ENCODE data around the gene STRADB. TPM values are rescaled to one million over a fixed set of nuclear protein-coding genes. Genes with fewer than 3 reads are reported as not detected.

The STRADB gene
- total RNA-seq, 1 experiment from 2014 or later: 28.9 TPM

- CTCF ChIA-PET: no interaction called here
- no peak overlapping the region for H3K9ac ChIP-seq (ENCODE audit: low read length)
- no peaks in the 10 kb centered on the region for H4K20me1 ChIP-seq (ENCODE audit: low read length)
- intact Hi-C loops (cut with micrococcal nuclease): no loop called here
- H3K4me3 ChIP-seq (ENCODE audit: low read length): no peak overlapping the region
- no peaks in the 10 kb centered on the region for H3K27me3 ChIP-seq (ENCODE audit: low read length)
- POLR2A ChIA-PET (ENCODE audit: unreplicated experiment): no interaction called here
- H3K9me3 ChIP-seq (ENCODE audit: low read length): no peaks in the 10 kb centered on the region
- no peak overlapping the region for H3K27ac ChIP-seq (ENCODE audit: low read length)
- no peaks in the 10 kb centered on the region for H3K9me2 ChIP-seq (replicated peaks; ENCODE audit: low read length)
- H3K36me3 ChIP-seq (ENCODE audit: low read depth, low read length): peaks cover 4% of the 10 kb centered on the region; the same call in 1 of the 2 replicates
- peak; percentile 71 for DNase-seq
- H3K79me2 ChIP-seq (ENCODE audit: low read length): no peaks in the 10 kb centered on the region
- TF ChIP-seq EZH2phosphoT487 (IDR thresholded peaks at IDR 0.05; ENCODE audit: borderline replicate concordance, low read length) (no peak), CTCF (conservative IDR thresholded peaks at IDR 0.05; ENCODE audit: low read depth, low read length) (no peak), EZH2 (IDR thresholded peaks at IDR 0.05; ENCODE audit: low read length, unreplicated experiment) (no peak)
- H3K4me2 ChIP-seq (ENCODE audit: low read length): peak overlapping the region; percentile 4; the same call in 1 of the 2 replicates
- peak; percentile 23 for ATAC-seq
- H2AFZ ChIP-seq (ENCODE audit: low read length): no peak overlapping the region; the same call in 1 of the 2 replicates
- BruUV-seq (replicated peaks): no TSS peak
- peaks cover 49% of the 10 kb centered on the region for H3K4me1 ChIP-seq (ENCODE audit: insufficient read depth, low read length)
- H3F3A ChIP-seq (ENCODE audit: low read length, unreplicated experiment): peaks cover 6% of the 10 kb centered on the region
Measured at GRCh38 chr2:201470821-201471731, 19.5 kb downstream of the STRADB start.

- Histone ChIP-seq H3K4me2 (ENCODE audit: low read length) (peak overlapping the region; percentile 4; the same call in 1 of the 2 replicates), H3K9me3 (ENCODE audit: low read length) (no peaks in the 10 kb centered on the region), H3K27me3 (ENCODE audit: low read length) (no peaks in the 10 kb centered on the region), H3K36me3 (ENCODE audit: low read depth, low read length) (peaks cover 4% of the 10 kb centered on the region; the same call in 1 of the 2 replicates), H3K79me2 (ENCODE audit: low read length) (no peaks in the 10 kb centered on the region), H3K4me3 (ENCODE audit: low read length) (no peak overlapping the region), H2AFZ (ENCODE audit: low read length) (no peak overlapping the region), H3K9ac (ENCODE audit: low read length) (no peak overlapping the region), H4K20me1 (ENCODE audit: low read length) (no peaks in the 10 kb centered on the region), H3K4me1 (ENCODE audit: insufficient read depth, low read length) (peaks cover 42% of the 10 kb centered on the region), H3F3A (ENCODE audit: low read length, unreplicated experiment) (peaks cover 6% of the 10 kb centered on the region), H3K27ac (ENCODE audit: low read length) (no peak overlapping the region), H3K9me2 (replicated peaks; ENCODE audit: low read length) (no peaks in the 10 kb centered on the region)
- intact Hi-C loops (cut with micrococcal nuclease): no loop called here
- BruUV-seq (replicated peaks): no TSS peak
- ATAC-seq: no peak
- no peak for TF ChIP-seq EZH2phosphoT487 (IDR thresholded peaks at IDR 0.05; ENCODE audit: borderline replicate concordance, low read length)
- TF ChIP-seq CTCF (conservative IDR thresholded peaks at IDR 0.05; ENCODE audit: low read depth, low read length): no peak
- TF ChIP-seq EZH2 (IDR thresholded peaks at IDR 0.05; ENCODE audit: low read length, unreplicated experiment): no peak
- no peak for DNase-seq
- CTCF ChIA-PET: no interaction called here
- POLR2A ChIA-PET (ENCODE audit: unreplicated experiment): no interaction called here
Measured at GRCh38 chr2:201471732-201472393, 20.3 kb downstream of the STRADB start.

Measured in PC-3 (cell line).